22Rv1 (cell line): ENCODE measurements around the gene EOMES.

Experiments
- H3K27ac ChIP-seq: fragments of 450-650 bp; 2 replicates; pipeline ENCODE4 v1.5.1; 2017
- ZFX ChIP-seq: fragments of 450-650 bp; IDR thresholded peaks from 2 replicates; pipeline ENCODE4 v1.6.1; 2017; ENCODE audit warnings: antibody characterized with exemption, borderline replicate concordance
- TF ChIP-seq, protein P1 (sequence below): fragments of 450-650 bp; IDR thresholded peaks from 2 replicates; pipeline ENCODE4 v1.5.1; 2017; ENCODE audit warnings: mild to moderate bottlenecking

Gene EOMES

DNA sequence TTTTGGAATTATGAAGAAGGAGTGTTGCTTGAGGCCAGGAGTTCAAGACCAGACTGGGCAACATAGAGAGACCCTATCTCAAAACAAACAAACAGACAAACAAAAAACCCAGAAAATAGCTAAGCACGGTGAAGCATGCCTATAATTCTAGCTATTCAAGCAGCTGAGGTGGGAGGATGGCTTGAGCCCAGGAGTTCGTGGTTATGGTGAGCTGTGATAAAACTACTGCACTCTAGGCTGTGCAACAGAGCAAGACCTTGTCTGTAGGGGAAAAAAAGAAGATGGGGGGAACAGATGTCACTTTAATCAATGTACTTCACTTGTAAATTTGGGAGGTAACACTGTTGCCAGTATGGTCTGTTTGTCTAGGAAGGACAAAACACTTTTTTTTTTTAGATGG is 18.7 kb upstream of the EOMES start:
- no peak overlapping the region for H3K27ac ChIP-seq
- no peak for TF ChIP-seq ZFX
- TF ChIP-seq, protein P1, sequence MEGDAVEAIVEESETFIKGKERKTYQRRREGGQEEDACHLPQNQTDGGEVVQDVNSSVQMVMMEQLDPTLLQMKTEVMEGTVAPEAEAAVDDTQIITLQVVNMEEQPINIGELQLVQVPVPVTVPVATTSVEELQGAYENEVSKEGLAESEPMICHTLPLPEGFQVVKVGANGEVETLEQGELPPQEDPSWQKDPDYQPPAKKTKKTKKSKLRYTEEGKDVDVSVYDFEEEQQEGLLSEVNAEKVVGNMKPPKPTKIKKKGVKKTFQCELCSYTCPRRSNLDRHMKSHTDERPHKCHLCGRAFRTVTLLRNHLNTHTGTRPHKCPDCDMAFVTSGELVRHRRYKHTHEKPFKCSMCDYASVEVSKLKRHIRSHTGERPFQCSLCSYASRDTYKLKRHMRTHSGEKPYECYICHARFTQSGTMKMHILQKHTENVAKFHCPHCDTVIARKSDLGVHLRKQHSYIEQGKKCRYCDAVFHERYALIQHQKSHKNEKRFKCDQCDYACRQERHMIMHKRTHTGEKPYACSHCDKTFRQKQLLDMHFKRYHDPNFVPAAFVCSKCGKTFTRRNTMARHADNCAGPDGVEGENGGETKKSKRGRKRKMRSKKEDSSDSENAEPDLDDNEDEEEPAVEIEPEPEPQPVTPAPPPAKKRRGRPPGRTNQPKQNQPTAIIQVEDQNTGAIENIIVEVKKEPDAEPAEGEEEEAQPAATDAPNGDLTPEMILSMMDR, result no peak

DNA sequence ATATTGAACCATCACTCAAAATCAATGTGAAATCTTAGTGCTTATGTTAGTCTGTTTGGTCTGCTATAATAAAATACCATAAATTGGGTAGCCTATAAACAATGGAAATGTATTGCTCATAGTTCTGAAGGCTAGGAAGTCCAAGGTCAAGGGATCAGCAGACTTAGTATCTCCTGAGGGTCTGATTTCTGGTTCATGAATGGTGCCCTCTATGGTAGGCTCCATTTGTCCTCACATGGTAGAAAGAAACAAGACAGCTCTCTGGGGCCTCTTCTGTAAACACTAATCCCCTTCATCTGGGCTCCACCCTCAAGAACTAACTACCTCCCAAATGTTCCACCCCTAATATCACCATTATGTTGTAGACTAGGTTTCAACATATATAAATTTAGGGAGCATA is 15.0 kb upstream of the EOMES start:
- no peak overlapping the region for H3K27ac ChIP-seq
- TF ChIP-seq ZFX, result no peak
- TF ChIP-seq, protein P1, result no peak

DNA sequence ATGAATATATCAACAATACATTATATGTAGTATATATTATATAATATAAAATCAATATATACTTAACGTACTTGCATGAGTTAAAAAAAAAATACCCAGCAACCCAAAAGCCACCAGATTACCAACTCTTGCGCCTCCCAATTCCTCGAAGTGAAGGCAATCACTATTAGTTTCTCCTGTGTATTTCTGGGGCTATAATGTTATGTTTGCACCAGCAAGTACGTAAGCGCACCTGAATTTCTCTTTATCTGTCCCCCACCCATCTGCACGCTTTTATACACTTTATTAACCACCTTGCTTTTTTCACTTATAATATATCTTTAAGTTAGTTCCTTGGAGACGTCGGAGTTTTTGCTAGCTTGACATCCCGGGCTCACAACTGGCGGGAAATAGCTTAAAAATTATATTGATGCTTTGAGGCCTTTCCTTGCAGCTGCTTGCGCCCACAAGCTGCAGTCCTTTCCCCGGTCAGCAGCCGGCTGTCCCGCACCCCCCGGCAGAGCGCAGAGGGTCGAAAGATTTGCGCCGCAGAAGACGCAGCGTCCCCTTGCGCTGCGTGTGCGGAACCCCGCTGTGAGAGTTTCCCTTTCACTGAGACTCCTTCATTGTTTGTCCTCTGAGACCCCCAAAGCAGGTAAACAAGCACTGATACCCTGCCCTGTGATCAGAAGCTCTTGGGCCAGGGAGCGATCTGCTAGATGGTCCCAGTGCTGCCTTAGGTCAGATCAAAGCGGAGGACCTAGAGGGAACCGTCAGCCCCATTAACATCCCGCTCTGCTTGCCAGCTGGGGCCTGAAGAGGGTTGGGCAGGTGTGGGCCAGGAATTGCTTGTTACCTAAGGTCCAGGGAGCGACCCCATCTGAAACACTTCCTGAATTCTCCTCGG is 8.9 kb upstream of the EOMES start:
- no peak overlapping the region for H3K27ac ChIP-seq
- TF ChIP-seq ZFX, result no peak
- TF ChIP-seq, protein P1, result no peak

DNA sequence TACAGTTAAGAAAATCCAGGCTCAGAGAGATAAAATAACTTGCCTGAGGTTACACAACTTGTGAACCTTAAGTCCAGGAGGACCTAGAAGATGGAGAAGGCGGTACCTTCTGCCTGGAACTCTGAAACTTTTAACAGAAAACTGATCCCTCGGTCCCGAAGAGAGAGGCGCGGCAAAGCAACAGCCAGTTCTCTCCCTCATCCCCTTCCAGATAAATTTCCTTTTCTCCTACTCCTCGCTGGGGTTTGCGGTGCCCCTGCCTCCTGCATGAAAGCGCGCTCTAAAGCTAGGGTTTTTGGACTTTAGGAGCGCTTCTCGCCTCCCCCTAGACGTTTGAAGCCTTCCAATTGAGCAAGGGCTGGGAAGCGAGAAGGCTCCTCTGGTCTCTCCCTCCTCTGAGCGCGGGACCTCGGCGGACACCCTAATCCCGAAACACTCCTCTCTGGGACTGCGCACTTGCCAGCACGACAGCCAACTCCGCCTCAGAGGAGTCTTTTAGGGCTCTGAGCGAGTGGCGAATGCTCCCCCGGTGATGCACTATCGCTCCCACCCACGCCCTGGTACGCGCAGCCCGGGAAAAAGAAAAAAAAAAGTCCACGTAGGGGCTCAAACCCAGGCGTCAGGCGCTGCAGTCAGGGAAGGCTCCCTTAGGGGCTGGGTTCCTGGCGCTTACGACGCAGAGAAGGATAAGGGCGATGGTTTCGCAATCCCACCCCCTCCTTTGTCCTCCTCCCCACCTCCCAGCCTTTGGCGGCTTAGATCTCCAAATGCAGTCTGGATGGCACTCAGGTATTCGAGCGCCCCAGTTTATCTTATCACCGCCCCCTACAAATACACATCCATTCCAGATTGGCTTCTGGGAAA is 7.9 kb upstream of the EOMES start:
- H3K27ac ChIP-seq, result no peak overlapping the region

DNA sequence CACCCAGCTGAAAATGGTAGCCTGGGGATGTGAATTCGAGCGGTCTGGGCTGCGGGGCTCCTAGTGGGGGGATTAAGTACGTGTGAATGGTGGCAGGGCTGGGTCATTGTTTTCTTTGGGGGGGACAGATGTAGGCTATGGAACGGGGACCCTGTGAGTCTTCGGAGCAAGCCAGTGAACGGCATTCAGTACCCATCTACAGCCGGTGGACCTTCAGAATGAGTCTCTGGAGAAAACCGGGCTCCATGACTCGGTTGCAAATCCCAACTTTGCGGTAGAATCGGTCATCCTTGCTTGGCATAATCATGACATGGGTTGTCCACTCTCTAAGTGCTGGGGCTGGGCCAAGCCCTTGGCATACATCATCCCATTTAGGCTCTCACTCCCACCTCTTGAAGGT is 7.2 kb upstream of the EOMES start:
- TF ChIP-seq, protein P1, result no peak
- TF ChIP-seq ZFX, result no peak
- H3K27ac ChIP-seq, result no peak overlapping the region

More for the DNA sequence above, 7.9 kb upstream of the EOMES start:
- TF ChIP-seq, protein P1, result no peak
- no peak for TF ChIP-seq ZFX

DNA sequence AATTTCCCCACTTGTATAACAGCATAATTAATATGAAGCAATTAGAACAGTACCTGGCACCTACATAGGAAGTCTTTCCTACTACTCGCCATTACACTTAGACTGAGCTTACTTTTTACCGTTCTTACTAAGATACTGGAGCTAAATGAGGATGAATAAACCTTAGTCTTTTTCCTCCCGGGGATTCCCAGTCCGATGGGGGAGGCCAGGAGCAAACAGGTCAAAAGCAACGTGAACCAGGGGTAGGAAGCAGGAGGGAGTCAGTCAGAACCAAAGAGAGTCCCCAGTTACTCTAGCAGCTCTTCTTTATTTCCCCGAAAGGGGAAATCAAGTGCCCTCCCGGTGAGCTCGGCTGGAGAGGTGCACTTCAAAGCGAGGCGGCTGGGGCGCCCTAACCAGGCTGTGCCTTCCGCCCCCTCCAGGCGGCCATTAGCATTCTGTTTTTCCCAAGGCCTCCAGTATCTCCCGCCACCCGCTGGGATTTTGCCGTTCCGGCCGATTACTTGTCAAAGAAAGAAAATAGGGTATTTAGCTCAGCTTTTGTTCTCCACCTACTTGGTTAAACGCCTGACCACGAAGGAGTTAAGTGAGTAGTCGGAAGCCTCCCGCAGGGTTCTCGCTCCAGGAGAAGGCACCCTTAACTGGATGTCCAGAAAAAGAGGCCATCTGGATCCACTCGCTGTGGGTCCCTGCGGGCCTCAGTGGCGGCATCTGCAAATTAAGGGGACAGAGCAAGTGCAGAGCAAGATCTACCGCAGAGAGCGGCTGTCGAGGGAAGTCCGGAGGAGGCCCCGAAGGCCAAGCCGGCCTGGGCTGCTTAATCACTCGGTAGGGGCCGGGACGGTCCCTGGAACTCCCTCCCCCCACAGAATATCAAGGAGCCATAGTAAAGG is 6.3 kb upstream of the EOMES start:
- no peak for TF ChIP-seq ZFX
- TF ChIP-seq, protein P1, result no peak
- no peak overlapping the region for H3K27ac ChIP-seq
